ENCODE data around the gene ZNF280B. TPM values are rescaled to one million over a fixed set of nuclear protein-coding genes. Genes with fewer than 3 reads are reported as not detected.

ZNF280B gene
- 0.88 and 1.3 TPM in 2 replicates for total RNA-seq

GRCh38 chr22:22508274-22509176 lies at the start of gene ZNF280B:
Gene ZNF280B (minus strand): TSS chr22:22508742. CDS start chr22:22489398, 19,344 bp downstream.

DNA sequence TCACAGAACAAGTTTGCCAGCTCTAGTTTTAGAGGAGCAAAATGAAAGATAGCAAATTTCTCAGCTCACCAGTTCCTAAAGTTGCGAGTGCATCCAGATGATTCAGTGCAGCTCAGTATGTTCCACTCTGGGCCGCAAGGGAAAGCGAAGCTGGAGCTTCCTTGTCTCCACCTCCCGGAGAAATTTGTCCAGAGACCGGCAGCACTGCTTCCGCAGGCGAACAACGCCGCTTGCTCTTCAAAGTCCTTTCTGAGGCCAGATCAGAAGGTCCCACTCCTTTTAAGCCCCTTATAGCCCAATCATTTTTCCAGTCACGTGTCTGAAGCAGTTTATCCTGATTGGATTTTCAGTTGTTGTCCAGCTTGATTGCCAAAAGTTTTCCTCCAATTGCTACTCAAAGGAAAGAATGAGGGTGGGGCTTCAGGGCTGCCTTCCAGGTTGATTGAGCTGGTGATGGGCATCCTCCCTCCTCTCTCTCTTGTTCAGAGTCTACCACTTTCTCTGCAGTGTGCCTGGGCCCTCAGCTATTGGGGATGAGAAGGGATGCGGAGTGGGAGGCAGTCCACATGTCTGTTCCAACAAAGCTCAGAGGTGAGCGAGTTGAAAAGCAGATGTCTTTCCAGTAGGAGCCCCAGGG lies 11.6 kb upstream of the ZNF280B start, which contains the start of gene ZNF280A:
Gene ZNF280A, minus strand, starts transcription at position 251 of the 637 bp plus-strand sequence. CDS start 4,640 bp downstream, outside the sequence.

Other genes with a start within 250 kb of the ZNF280B start
- not detected in 2 replicates for gene ZNF280A, start 11.5 kb upstream of the ZNF280B start, total RNA-seq
- gene PRAME, start 50.5 kb upstream of the ZNF280B start, total RNA-seq, result not detected in 2 replicates
- gene GGTLC2, start 135.9 kb upstream of the ZNF280B start, total RNA-seq, result not detected in 2 replicates

Data from airway epithelial cell (primary cell).